Measurements from ENCODE around the gene NTNG2.

NTNG2 gene

GRCh38 chr9:132221941-132222340, 60.1 kb downstream of the NTNG2 start:
- H2BK5ac ChIP-seq (ENCODE audit: low read length), result no peak overlapping the region
- no peak overlapping the region for H3K4me2 ChIP-seq (ENCODE audit: insufficient read depth, low read length, poor library complexity, severe bottlenecking)
- H2AFZ ChIP-seq (ENCODE audit: low read length), result no peak overlapping the region
- no peak for DNase-seq (ENCODE audit: low spot score)
- H2BK15ac ChIP-seq (ENCODE audit: low read length), result no peak overlapping the region
- H3K27me3 ChIP-seq (ENCODE audit: control insufficient read depth in 3 of 3, insufficient read depth in 3 of 3, low read depth in 1 of 3, low read length in 3 of 3), result peaks cover 0 to 64% (median 2%) of the 10 kb centered on the region in 3 experiments
- no peaks in the 10 kb centered on the region for H3K4me1 ChIP-seq (ENCODE audit: control insufficient read depth in 2 of 2, insufficient read depth in 1 of 2, low read depth in 1 of 2, low read length in 2 of 2)
- no peak overlapping the region for H4K8ac ChIP-seq (ENCODE audit: low read depth, low read length)
- no peaks in the 10 kb centered on the region for H3K79me1 ChIP-seq (ENCODE audit: low read depth, low read length)
- H3K23ac ChIP-seq (ENCODE audit: low read depth, low read length, poor library complexity), result no peak overlapping the region
- H2BK12ac ChIP-seq (ENCODE audit: low read length), result no peak overlapping the region
- no peak overlapping the region for H3K4ac ChIP-seq (ENCODE audit: low read length)
- H2AK5ac ChIP-seq (ENCODE audit: low read depth, low read length), result no peak overlapping the region
- H3K9ac ChIP-seq (ENCODE audit: low read depth, low read length, poor library complexity), result no peak overlapping the region
- no peak overlapping the region for H2BK120ac ChIP-seq (ENCODE audit: low read depth, low read length)
- no peak overlapping the region for H3K14ac ChIP-seq (ENCODE audit: low read length)
- no peak overlapping the region for H4K91ac ChIP-seq (ENCODE audit: low read depth, low read length, poor library complexity)
- no peak overlapping the region for H3K18ac ChIP-seq (ENCODE audit: low read length)
- WGBS, 2 donors (ENCODE audit: extremely low coverage in 2 of 2, insufficient read length in 2 of 2, insufficient replicate concordance in 1 of 2), result no CpG with 5 or more reads among the region's 6 CpGs
- peaks cover 0 to 1% of the 10 kb centered on the region in 2 donors for H3K9me3 ChIP-seq (replicated peaks in 1 of 2; ENCODE audit: control insufficient read depth in 2 of 2, insufficient read depth in 1 of 2, low read depth in 1 of 2, low read length in 2 of 2)
- H3K36me3 ChIP-seq (replicated peaks in 1 of 2; ENCODE audit: control insufficient read depth in 2 of 2, insufficient read depth in 2 of 2, low read length in 2 of 2), result no peaks in the 10 kb centered on the region
- no peak overlapping the region for H3K4me3 ChIP-seq (ENCODE audit: low read length in 2 of 2)
- no peak overlapping the region for H3K27ac ChIP-seq (replicated peaks; ENCODE audit: low read length)

- no peak overlapping the region for H2BK12ac ChIP-seq (ENCODE audit: low read length)
- peaks cover 0 to 79% (median 2%) of the 10 kb centered on the region in 3 experiments for H3K27me3 ChIP-seq (ENCODE audit: control insufficient read depth in 3 of 3, insufficient read depth in 3 of 3, low read depth in 1 of 3, low read length in 3 of 3)
- no peaks in the 10 kb centered on the region for H3K4me1 ChIP-seq (ENCODE audit: control insufficient read depth in 2 of 2, insufficient read depth in 1 of 2, low read depth in 1 of 2, low read length in 2 of 2)
- no peak overlapping the region for H2AFZ ChIP-seq (ENCODE audit: low read length)
- DNase-seq (ENCODE audit: low spot score), result no peak
- no peak overlapping the region for H3K23ac ChIP-seq (ENCODE audit: low read depth, low read length, poor library complexity)
- H3K9me3 ChIP-seq (replicated peaks in 1 of 2; ENCODE audit: control insufficient read depth in 2 of 2, insufficient read depth in 1 of 2, low read depth in 1 of 2, low read length in 2 of 2), result peaks cover 0 to 2% of the 10 kb centered on the region in 2 donors
- no peak overlapping the region for H3K4me3 ChIP-seq (ENCODE audit: low read length in 2 of 2)
- H3K36me3 ChIP-seq (replicated peaks in 1 of 2; ENCODE audit: control insufficient read depth in 2 of 2, insufficient read depth in 2 of 2, low read length in 2 of 2), result no peaks in the 10 kb centered on the region
- no peak overlapping the region for H4K8ac ChIP-seq (ENCODE audit: low read depth, low read length)
- H3K4me2 ChIP-seq (ENCODE audit: insufficient read depth, low read length, poor library complexity, severe bottlenecking), result no peak overlapping the region
- no peak overlapping the region for H4K91ac ChIP-seq (ENCODE audit: low read depth, low read length, poor library complexity)
- H2AK5ac ChIP-seq (ENCODE audit: low read depth, low read length), result no peak overlapping the region
- H3K18ac ChIP-seq (ENCODE audit: low read length), result no peak overlapping the region
- no peak overlapping the region for H3K14ac ChIP-seq (ENCODE audit: low read length)
- H3K9ac ChIP-seq (ENCODE audit: low read depth, low read length, poor library complexity), result no peak overlapping the region
- no peak overlapping the region for H3K27ac ChIP-seq (replicated peaks; ENCODE audit: low read length)
- H2BK15ac ChIP-seq (ENCODE audit: low read length), result no peak overlapping the region
- no peak overlapping the region for H3K4ac ChIP-seq (ENCODE audit: low read length)
- no CpG with 5 or more reads among the region's 3 CpGs for WGBS, 2 donors (ENCODE audit: extremely low coverage in 2 of 2, insufficient read length in 2 of 2, insufficient replicate concordance in 1 of 2)
- H2BK120ac ChIP-seq (ENCODE audit: low read depth, low read length), result no peak overlapping the region
- H3K79me1 ChIP-seq (ENCODE audit: low read depth, low read length), result peaks cover 1% of the 10 kb centered on the region
- no peak overlapping the region for H2BK5ac ChIP-seq (ENCODE audit: low read length)
Measured at GRCh38 chr9:132224645-132225044, 62.8 kb downstream of the NTNG2 start.

GRCh38 chr9:132226571-132227430, 64.9 kb downstream of the NTNG2 start:
- H3K27me3 ChIP-seq (ENCODE audit: control insufficient read depth in 3 of 3, insufficient read depth in 3 of 3, low read depth in 1 of 3, low read length in 3 of 3), result peaks cover 0 to 79% (median 2%) of the 10 kb centered on the region in 3 experiments
- no peaks in the 10 kb centered on the region for H3K4me1 ChIP-seq (ENCODE audit: control insufficient read depth in 2 of 2, insufficient read depth in 1 of 2, low read depth in 1 of 2, low read length in 2 of 2)
- H2BK15ac ChIP-seq (ENCODE audit: low read length), result peak overlapping the region; percentile 1
- no peak overlapping the region for H2BK120ac ChIP-seq (ENCODE audit: low read depth, low read length)
- H3K27ac ChIP-seq (replicated peaks; ENCODE audit: low read length), result no peak overlapping the region
- H4K91ac ChIP-seq (ENCODE audit: low read depth, low read length, poor library complexity), result no peak overlapping the region
- no CpG with 5 or more reads among the region's 34 CpGs for WGBS, 2 donors (ENCODE audit: extremely low coverage in 2 of 2, insufficient read length in 2 of 2, insufficient replicate concordance in 1 of 2)
- H3K9ac ChIP-seq (ENCODE audit: low read depth, low read length, poor library complexity), result peak overlapping the region; percentile 86
- no peak overlapping the region for H2AFZ ChIP-seq (ENCODE audit: low read length)
- peak overlapping the region; percentile 48 for H4K8ac ChIP-seq (ENCODE audit: low read depth, low read length)
- H3K79me1 ChIP-seq (ENCODE audit: low read depth, low read length), result peaks cover 1% of the 10 kb centered on the region
- no peak overlapping the region for H3K14ac ChIP-seq (ENCODE audit: low read length)
- H3K36me3 ChIP-seq (replicated peaks in 1 of 2; ENCODE audit: control insufficient read depth in 2 of 2, insufficient read depth in 2 of 2, low read length in 2 of 2), result no peaks in the 10 kb centered on the region
- H3K4me2 ChIP-seq (ENCODE audit: insufficient read depth, low read length, poor library complexity, severe bottlenecking), result no peak overlapping the region
- H3K9me3 ChIP-seq (replicated peaks in 1 of 2; ENCODE audit: control insufficient read depth in 2 of 2, insufficient read depth in 1 of 2, low read depth in 1 of 2, low read length in 2 of 2), result peaks cover 0 to 2% of the 10 kb centered on the region in 2 donors
- no peak for DNase-seq (ENCODE audit: low spot score)
- no peak overlapping the region for H3K4me3 ChIP-seq (ENCODE audit: low read length in 2 of 2)
- H2BK5ac ChIP-seq (ENCODE audit: low read length), result peak overlapping the region; percentile 5
- H2BK12ac ChIP-seq (ENCODE audit: low read length), result no peak overlapping the region
- H3K23ac ChIP-seq (ENCODE audit: low read depth, low read length, poor library complexity), result peak overlapping the region; percentile 89
- peak overlapping the region; percentile 19 for H3K18ac ChIP-seq (ENCODE audit: low read length)
- H3K4ac ChIP-seq (ENCODE audit: low read length), result no peak overlapping the region
- H2AK5ac ChIP-seq (ENCODE audit: low read depth, low read length), result peak overlapping the region; percentile 5

- H4K91ac ChIP-seq (ENCODE audit: low read depth, low read length, poor library complexity), result no peak overlapping the region
- H3K9me3 ChIP-seq (replicated peaks in 1 of 2; ENCODE audit: control insufficient read depth in 2 of 2, insufficient read depth in 1 of 2, low read depth in 1 of 2, low read length in 2 of 2), result peaks cover 0 to 2% of the 10 kb centered on the region in 2 donors
- no peak overlapping the region for H3K27ac ChIP-seq (replicated peaks; ENCODE audit: low read length)
- no peak overlapping the region for H3K4me3 ChIP-seq (ENCODE audit: low read length in 2 of 2)
- WGBS, 2 donors (ENCODE audit: extremely low coverage in 2 of 2, insufficient read length in 2 of 2, insufficient replicate concordance in 1 of 2), result no CpG with 5 or more reads among the region's 12 CpGs
- peak overlapping the region; percentile 9 for H2BK15ac ChIP-seq (ENCODE audit: low read length)
- peak overlapping the region; percentile 22 for H2BK12ac ChIP-seq (ENCODE audit: low read length)
- H3K18ac ChIP-seq (ENCODE audit: low read length), result peak overlapping the region; percentile 28
- no peak overlapping the region for H2BK120ac ChIP-seq (ENCODE audit: low read depth, low read length)
- no peak overlapping the region for H2AFZ ChIP-seq (ENCODE audit: low read length)
- peak overlapping the region; percentile 23 for H3K4ac ChIP-seq (ENCODE audit: low read length)
- no peaks in the 10 kb centered on the region for H3K36me3 ChIP-seq (replicated peaks in 1 of 2; ENCODE audit: control insufficient read depth in 2 of 2, insufficient read depth in 2 of 2, low read length in 2 of 2)
- H2AK5ac ChIP-seq (ENCODE audit: low read depth, low read length), result no peak overlapping the region
- H3K4me2 ChIP-seq (ENCODE audit: insufficient read depth, low read length, poor library complexity, severe bottlenecking), result no peak overlapping the region
- H3K4me1 ChIP-seq (ENCODE audit: control insufficient read depth in 2 of 2, insufficient read depth in 1 of 2, low read depth in 1 of 2, low read length in 2 of 2), result no peaks in the 10 kb centered on the region
- H4K8ac ChIP-seq (ENCODE audit: low read depth, low read length), result no peak overlapping the region
- peak overlapping the region; percentile 53 for H2BK5ac ChIP-seq (ENCODE audit: low read length)
- peaks cover 0 to 78% (median 2%) of the 10 kb centered on the region in 3 experiments for H3K27me3 ChIP-seq (ENCODE audit: control insufficient read depth in 3 of 3, insufficient read depth in 3 of 3, low read depth in 1 of 3, low read length in 3 of 3)
- H3K79me1 ChIP-seq (ENCODE audit: low read depth, low read length), result peaks cover 1% of the 10 kb centered on the region
- H3K9ac ChIP-seq (ENCODE audit: low read depth, low read length, poor library complexity), result no peak overlapping the region
- H3K14ac ChIP-seq (ENCODE audit: low read length), result peak overlapping the region; percentile 82
- H3K23ac ChIP-seq (ENCODE audit: low read depth, low read length, poor library complexity), result no peak overlapping the region
- no peak for DNase-seq (ENCODE audit: low spot score)
Measured at GRCh38 chr9:132228062-132228461, 66.2 kb downstream of the NTNG2 start.
